CD14-positive monocyte (primary cell): ENCODE measurements around the gene HOXB3. TPM values are rescaled to one million over a fixed set of nuclear protein-coding genes. Genes with fewer than 3 reads are reported as not detected.

Experiments used
- DNase-seq, 3 donors: peaks; one replicate each; pipeline ENCODE4 v3.0.0-alpha.2; 2011 to 2022
- H2AFZ ChIP-seq: 2 replicates; pipeline ENCODE4 v1.6.0; 2012; ENCODE audit warnings: mild to moderate bottlenecking, low read depth, low read length, inconsistent platforms; ENCODE audit not compliant: insufficient read depth, poor library complexity, severe bottlenecking
- H3K27ac ChIP-seq, 2 donors: 1 replicate in 1 of 2; 2 replicates in 1 of 2; pipeline ENCODE4 v1.5.1; 2012 to 2013; ENCODE audit warnings: low read length in 2 of 2, control low read depth in 1 of 2, inconsistent platforms in 1 of 2, low read depth in 1 of 2, mild to moderate bottlenecking in 1 of 2
- H3K27me3 ChIP-seq, 2 donors: one replicate each; pipeline versions ENCODE4 v1.6.0 to v1.6.1; 2011 to 2013; ENCODE audit warnings: low read length in 2 of 2; ENCODE audit not compliant: control insufficient read depth in 2 of 2, insufficient read depth in 2 of 2
- H3K36me3 ChIP-seq, 2 donors: replicated peaks in 1 of 2; 1 replicate in 1 of 2; 2 replicates in 1 of 2; pipeline versions ENCODE4 v1.5.1 to v1.6.1; 2012 to 2013; ENCODE audit warnings: low read length in 2 of 2, control low read depth in 1 of 2, inconsistent platforms in 1 of 2, mild to moderate bottlenecking in 1 of 2; ENCODE audit not compliant: insufficient read depth in 2 of 2, control insufficient read depth in 1 of 2
- H3K4me1 ChIP-seq, 2 donors: 1 replicate in 1 of 2; 2 replicates in 1 of 2; pipeline versions ENCODE4 v1.5.1 to v1.6.1; 2012 to 2013; ENCODE audit warnings: low read length in 2 of 2, control low read depth in 1 of 2, inconsistent platforms in 1 of 2, mild to moderate bottlenecking in 1 of 2, moderate library complexity in 1 of 2; ENCODE audit not compliant: insufficient read depth in 2 of 2, control insufficient read depth in 1 of 2
- H3K4me2 ChIP-seq: replicated peaks from 2 replicates; pipeline ENCODE3; 2012; ENCODE audit warnings: low read length, moderate library complexity, mild to moderate bottlenecking; ENCODE audit not compliant: poor library complexity, severe bottlenecking; ENCODE audit errors: extremely low read depth
- H3K4me3 ChIP-seq, 3 experiments: fragments of 200-600 bp in 1 of 3; sonication (generic) in 1 of 3; replicated peaks in 1 of 3; 1 replicate in 2 of 3; 2 replicates in 1 of 3; pipeline ENCODE4 v1.5.1; 2011 to 2013; ENCODE audit warnings: low read length in 3 of 3, mild to moderate bottlenecking in 3 of 3, control low read depth in 2 of 3, low read depth in 2 of 3, inconsistent platforms in 1 of 3, moderate library complexity in 1 of 3
- H3K79me2 ChIP-seq: 2 replicates; pipeline ENCODE4 v1.6.0; 2012; ENCODE audit warnings: mild to moderate bottlenecking, control low read depth, inconsistent platforms, low read length, moderate library complexity; ENCODE audit not compliant: insufficient read depth
- H3K9ac ChIP-seq: 2 replicates; pipeline ENCODE4 v1.6.0; 2017; ENCODE audit warnings: low read length, mild to moderate bottlenecking; ENCODE audit not compliant: insufficient read depth, poor library complexity, severe bottlenecking
- H3K9me3 ChIP-seq, 2 donors: replicated peaks in 1 of 2; 1 replicate in 1 of 2; 2 replicates in 1 of 2; pipeline versions ENCODE4 v1.5.1 to v1.6.1; 2012 to 2013; ENCODE audit warnings: low read length in 2 of 2, control low read depth in 1 of 2; ENCODE audit not compliant: control insufficient read depth in 1 of 2, insufficient read depth in 1 of 2
- H4K20me1 ChIP-seq: 2 replicates; pipeline ENCODE4 v1.6.0; 2012; ENCODE audit warnings: mild to moderate bottlenecking, low read length, control low read depth, moderate library complexity; ENCODE audit not compliant: insufficient read depth
- H3K27ac Mint-ChIP-seq, 7 donors: one replicate each; pipeline ENCODE4 v1.8.0; 2020; ENCODE audit warnings: mild to moderate bottlenecking in 7 of 7, mixed read lengths in 7 of 7, moderate library complexity in 6 of 7, inconsistent platforms in 2 of 7
- H3K27me3 Mint-ChIP-seq, 3 donors: one replicate each; pipeline ENCODE4 v1.8.0; 2021 to 2022; ENCODE audit warnings: low read depth in 3 of 3, mild to moderate bottlenecking in 3 of 3, mixed read lengths in 3 of 3, moderate library complexity in 3 of 3, inconsistent platforms in 1 of 3
- H3K36me3 Mint-ChIP-seq, 2 donors: one replicate each; pipeline ENCODE4 v1.8.0; 2020; ENCODE audit warnings: mixed read lengths in 2 of 2, inconsistent platforms in 1 of 2, mild to moderate bottlenecking in 1 of 2
- H3K4me1 Mint-ChIP-seq: one replicate; pipeline ENCODE4 v1.8.0; 2020; ENCODE audit warnings: mild to moderate bottlenecking, mixed read lengths
- H3K4me3 Mint-ChIP-seq, 2 donors: one replicate each; pipeline ENCODE4 v1.8.0; 2020; ENCODE audit warnings: mild to moderate bottlenecking in 2 of 2, mixed read lengths in 2 of 2, moderate library complexity in 1 of 2
- H3K9me3 Mint-ChIP-seq, 7 donors: one replicate each; pipeline ENCODE4 v1.8.0; 2020 to 2022; ENCODE audit warnings: mixed read lengths in 7 of 7, mild to moderate bottlenecking in 6 of 7, moderate library complexity in 6 of 7, inconsistent platforms in 2 of 7
- WGBS: methylation state at CpG from one replicate; pipeline ENCODE4 v1.1.5; 2013; ENCODE audit warnings: missing lambda C conversion rate; ENCODE audit not compliant: insufficient coverage; 5-methylcytosine and 5-hydroxymethylcytosine counted together
- intact Hi-C, 2 donors: fragments of 100-400 bp; cut with micrococcal nuclease; formaldehyde crosslinking; loops; one replicate each; pipeline versions ENCODE4 v1.15.0 to v1.15.1; 2023
- polyA plus RNA-seq, 3 donors: library from polyadenylated mRNA; depleted of rRNA in 1 of 3; unstranded in 2 of 3; stranded (reverse) in 1 of 3; fragments of 300-500 nt in 2 of 3; fragments of >200 nt in 1 of 3; fragmentation: Illumina TruSeq in 2 of 3; gene quantifications; 1 replicate in 2 of 3; 2 replicates in 1 of 3; pipeline ENCODE4 v1.2.3, GENCODE V29; 2012 to 2021
- TF ChIP-seq, protein P1 (sequence below): fragments of 200-600 bp; IDR thresholded peaks from one replicate; pipeline ENCODE4 v1.8.0; 2022; ENCODE audit warnings: antibody characterized with exemption, mild to moderate bottlenecking

HOXB3 gene
- polyA plus RNA-seq, 3 donors, result 0.56 TPM; not detected in 2

DNA sequence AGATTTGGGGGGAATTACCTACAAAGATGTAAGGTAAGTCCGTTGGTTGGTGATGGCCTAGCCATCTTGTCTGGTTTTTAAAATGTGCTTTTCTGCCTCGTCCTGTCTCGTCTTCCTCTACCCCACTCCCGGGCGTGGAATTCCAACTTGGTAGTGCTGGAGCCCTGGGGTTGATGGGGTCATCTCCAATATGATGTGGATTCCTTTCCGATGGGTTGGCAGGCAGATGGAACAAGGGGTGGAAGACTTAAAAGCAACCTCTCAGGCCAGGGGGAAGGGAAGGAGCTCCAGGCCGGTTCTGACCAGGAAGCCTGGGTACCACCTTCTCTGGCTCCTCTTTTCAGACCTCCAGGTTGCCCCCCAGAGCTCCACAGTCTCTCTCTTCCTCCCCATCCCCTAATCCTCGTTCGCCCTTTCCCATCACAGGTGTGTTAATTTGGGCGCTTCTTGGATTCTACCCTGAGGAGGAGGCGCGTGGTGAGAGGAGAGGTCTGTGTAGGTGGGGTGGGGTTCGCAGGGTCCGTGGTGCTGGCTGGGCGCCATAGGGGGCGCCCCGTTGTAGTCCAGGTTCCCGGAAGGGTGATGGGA, 40.0 kb downstream of the HOXB3 start:
- peaks cover 12 to 17% of the 10 kb centered on the region in 2 donors for H3K4me1 ChIP-seq
- H2AFZ ChIP-seq, result no peak overlapping the region
- no peaks in the 10 kb centered on the region for H3K9me3 ChIP-seq
- H3K27me3 ChIP-seq, result peaks cover 19 to 49% of the 10 kb centered on the region in 2 donors
- Mint-ChIP-seq H3K4me1 (peaks cover 30% of the 10 kb centered on the region), H3K27me3 (peaks cover 57 to 58% (median 58%) of the 10 kb centered on the region in 3 donors), H3K27ac (no peak overlapping the region), H3K4me3 (no peak overlapping the region), H3K9me3 (peaks cover 0 to 5% (median 0%) of the 10 kb centered on the region in 7 donors), H3K36me3 (peaks cover 2 to 4% of the 10 kb centered on the region in 2 donors)
- whole genome bisulfite sequencing, result 97% methylated on average over 7 of the region's 18 CpGs
- H3K9ac ChIP-seq, result no peak overlapping the region
- no peaks in the 10 kb centered on the region for H3K79me2 ChIP-seq
- no peaks in the 10 kb centered on the region for H3K36me3 ChIP-seq
- TF ChIP-seq, protein P1, sequence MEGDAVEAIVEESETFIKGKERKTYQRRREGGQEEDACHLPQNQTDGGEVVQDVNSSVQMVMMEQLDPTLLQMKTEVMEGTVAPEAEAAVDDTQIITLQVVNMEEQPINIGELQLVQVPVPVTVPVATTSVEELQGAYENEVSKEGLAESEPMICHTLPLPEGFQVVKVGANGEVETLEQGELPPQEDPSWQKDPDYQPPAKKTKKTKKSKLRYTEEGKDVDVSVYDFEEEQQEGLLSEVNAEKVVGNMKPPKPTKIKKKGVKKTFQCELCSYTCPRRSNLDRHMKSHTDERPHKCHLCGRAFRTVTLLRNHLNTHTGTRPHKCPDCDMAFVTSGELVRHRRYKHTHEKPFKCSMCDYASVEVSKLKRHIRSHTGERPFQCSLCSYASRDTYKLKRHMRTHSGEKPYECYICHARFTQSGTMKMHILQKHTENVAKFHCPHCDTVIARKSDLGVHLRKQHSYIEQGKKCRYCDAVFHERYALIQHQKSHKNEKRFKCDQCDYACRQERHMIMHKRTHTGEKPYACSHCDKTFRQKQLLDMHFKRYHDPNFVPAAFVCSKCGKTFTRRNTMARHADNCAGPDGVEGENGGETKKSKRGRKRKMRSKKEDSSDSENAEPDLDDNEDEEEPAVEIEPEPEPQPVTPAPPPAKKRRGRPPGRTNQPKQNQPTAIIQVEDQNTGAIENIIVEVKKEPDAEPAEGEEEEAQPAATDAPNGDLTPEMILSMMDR, result no peak
- no peaks in the 10 kb centered on the region for H4K20me1 ChIP-seq
- no peak for DNase-seq
- no peak overlapping the region for H3K4me3 ChIP-seq
- no peak overlapping the region for H3K4me2 ChIP-seq
- intact Hi-C loops, result no loop called here
- H3K27ac ChIP-seq, result no peak overlapping the region

DNA sequence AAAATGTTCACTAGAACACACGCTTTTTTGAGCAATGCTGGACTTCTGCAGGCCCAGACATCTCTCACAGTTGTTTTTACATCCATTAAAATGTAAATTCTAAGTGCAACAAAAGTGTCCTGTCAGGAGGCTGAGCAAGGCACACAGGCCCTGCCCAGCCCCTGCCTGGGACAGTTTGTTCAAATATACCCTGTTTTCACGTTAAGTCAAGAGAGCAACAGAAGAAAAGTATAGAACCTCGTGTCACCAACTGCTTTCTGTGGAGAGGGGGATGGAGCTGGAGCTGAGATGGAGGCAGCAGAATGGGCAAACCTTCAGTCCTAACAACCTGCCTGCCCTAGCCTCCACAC, 40.8 kb downstream of the HOXB3 start:
- Histone ChIP-seq H3K4me3 (no peak overlapping the region), H3K79me2 (no peaks in the 10 kb centered on the region), H3K9me3 (no peaks in the 10 kb centered on the region), H2AFZ (no peak overlapping the region), H3K4me1 (peaks cover 18 to 25% of the 10 kb centered on the region in 2 donors), H3K4me2 (no peak overlapping the region), H4K20me1 (no peaks in the 10 kb centered on the region), H3K9ac (no peak overlapping the region), H3K27ac (no peak overlapping the region), H3K36me3 (no peaks in the 10 kb centered on the region), H3K27me3 (peaks cover 19 to 49% of the 10 kb centered on the region in 2 donors)
- intact Hi-C loops, result no loop called here
- peaks cover 57 to 61% (median 58%) of the 10 kb centered on the region in 3 donors for H3K27me3 Mint-ChIP-seq
- H3K9me3 Mint-ChIP-seq, result peaks cover 0 to 6% (median 4%) of the 10 kb centered on the region in 7 donors
- peaks cover 33% of the 10 kb centered on the region for H3K4me1 Mint-ChIP-seq
- DNase-seq, result no peak
- WGBS, result 67% methylated on average over 1 of the region's 3 CpGs
- H3K4me3 Mint-ChIP-seq, result no peak overlapping the region
- TF ChIP-seq, protein P1, result no peak
- no peak overlapping the region for H3K27ac Mint-ChIP-seq
- H3K36me3 Mint-ChIP-seq, result peaks cover 0 to 5% of the 10 kb centered on the region in 2 donors
